Astrocyte of the cerebellum (primary cell): ENCODE results near the gene FGF10.

ENCODE experiments used
- DNase-seq: peaks from one replicate; pipeline ENCODE4 v3.0.0-alpha.2; 2011; ENCODE audit warnings: low read depth
- H3K4me3 ChIP-seq: 2 replicates; pipeline ENCODE4 v1.5.1; 2011; ENCODE audit warnings: mild to moderate bottlenecking, low read depth, low read length, moderate library complexity
- CTCF ChIP-seq: IDR thresholded peaks from 2 replicates; pipeline ENCODE4 v1.5.1; 2012; ENCODE audit warnings: low read length, low read depth, moderate library complexity, mild to moderate bottlenecking; ENCODE audit errors: missing control alignments
- in situ Hi-C: cut with HindIII; loops from 2 replicates; pipeline ENCODE4 v1.10.0; 2017; ENCODE audit warnings: low sequenced_read_pairs

FGF10 gene

GRCh38 chr5:44257653-44258365 lies 131.4 kb downstream of the FGF10 start:
- DNase-seq = no peak
- H3K4me3 ChIP-seq = no peak overlapping the region
- in situ Hi-C loops = no loop called here
- no peak for TF ChIP-seq CTCF

- TF ChIP-seq CTCF = no peak
- in situ Hi-C loops = no loop called here
Measured at GRCh38 chr5:44257221-44257620, 132.0 kb downstream of the FGF10 start.

More at GRCh38 chr5:44257221-44257620, 132.0 kb downstream of the FGF10 start:
- no peak for DNase-seq
- H3K4me3 ChIP-seq = no peak overlapping the region
